Esophagus squamous epithelium (tissue), 5 donors: ENCODE measurements around the gene PERM1. TPM values are rescaled to one million over a fixed set of nuclear protein-coding genes. Genes with fewer than 3 reads are reported as not detected.

Experiments
- DNase-seq: peaks from one replicate; lab custom pipeline; 2025; lab: John Stamatoyannopoulos, UW
- H3K27ac ChIP-seq, 4 donors: fragments of 200-600 bp; sonication (generic); one replicate each; pipeline ENCODE4 v1.5.1; 2016 to 2019; ENCODE audit warnings: mild to moderate bottlenecking in 1 of 4
- H3K27me3 ChIP-seq, 4 donors: fragments of 200-600 bp; sonication (generic); 1 replicate in 3 of 4; 2 replicates in 1 of 4; pipeline versions ENCODE4 v1.5.1 to v1.6.0; 2017 to 2021; ENCODE audit warnings: antibody characterized with exemption in 1 of 4
- H3K36me3 ChIP-seq, 3 donors: fragments of 200-600 bp; sonication (generic); one replicate each; pipeline ENCODE4 v1.5.1; 2016 to 2019
- H3K4me1 ChIP-seq, 3 donors: fragments of 200-600 bp; sonication (generic); one replicate each; pipeline ENCODE4 v1.5.1; 2017 to 2019
- H3K4me3 ChIP-seq, 4 donors: fragments of 200-600 bp; sonication (generic); 1 replicate in 3 of 4; 2 replicates in 1 of 4; pipeline ENCODE4 v1.5.1; 2016 to 2019; ENCODE audit warnings: mild to moderate bottlenecking in 2 of 4, moderate library complexity in 1 of 4
- H3K9me3 ChIP-seq, 3 donors: fragments of 200-600 bp; sonication (generic); one replicate each; pipeline ENCODE4 v1.5.1; 2016 to 2019
- CTCF ChIP-seq, 6 experiments: fragments of 450-650 bp in 4 of 6; fragments of 200-600 bp in 2 of 6; sonication (generic) in 2 of 6; IDR thresholded peaks; one replicate each; pipeline ENCODE4 v1.5.1; 2016 to 2019; ENCODE audit warnings: antibody characterized with exemption in 6 of 6, mild to moderate bottlenecking in 4 of 6, moderate library complexity in 4 of 6
- POLR2A ChIP-seq, 4 donors: fragments of 450-650 bp; IDR thresholded peaks; one replicate each; pipeline ENCODE4 v1.6.1; 2017; ENCODE audit warnings: antibody characterized with exemption in 4 of 4, mild to moderate bottlenecking in 4 of 4, moderate library complexity in 3 of 4
- WGBS, 2 donors: methylation state at CpG; one replicate each; pipeline ENCODE4 v1.1.5; 2018; 5-methylcytosine and 5-hydroxymethylcytosine counted together
- intact Hi-C: fragments of 100-400 bp; cut with DNase I; formaldehyde crosslinking; loops from one replicate; pipeline ENCODE4 v1.15.0; 2022
- total RNA-seq, 4 donors: library from RNA; depleted of rRNA; stranded (reverse); fragments of >200 nt; gene quantifications; one replicate each; pipeline ENCODE4 v1.1.0, GENCODE V29; 2016
- donor health status: DM: yes; HTN: yes; CAD: no.

PERM1 gene
- total RNA-seq, 4 donors from 2014 or later: not detected

- Histone ChIP-seq H3K27ac (no peak overlapping the region), H3K36me3 (peaks cover 0 to 4% (median 0%) of the 10 kb centered on the region in 3 donors), H3K27me3 (peaks cover 27 to 93% (median 40%) of the 10 kb centered on the region in 4 donors), H3K9me3 (no peaks in the 10 kb centered on the region), H3K4me3 (no peak overlapping the region), H3K4me1 (peaks cover 40 to 70% (median 44%) of the 10 kb centered on the region in 3 donors)
- no peak for DNase-seq
- no peak for TF ChIP-seq CTCF (IDR thresholded peaks at IDR 0.05)
- 53 to 75% methylated on average over 3 to 5 of the region's 30 CpGs for WGBS, 2 donors
- intact Hi-C loops: no loop called here
These were observed 43.0 kb downstream of the PERM1 start for GRCh38 chr1:938711-939489.

- Histone ChIP-seq H3K4me1 (peaks cover 40 to 69% (median 43%) of the 10 kb centered on the region in 3 donors), H3K9me3 (no peaks in the 10 kb centered on the region), H3K27ac (no peak overlapping the region), H3K36me3 (no peaks in the 10 kb centered on the region), H3K4me3 (no peak overlapping the region), H3K27me3 (peaks cover 27 to 92% (median 41%) of the 10 kb centered on the region in 4 donors)
- TF ChIP-seq POLR2A (IDR thresholded peaks at IDR 0.05): no peak
- peak in 5 of 6 experiments; percentile 28 to 75 (median 58) for TF ChIP-seq CTCF (IDR thresholded peaks at IDR 0.05)
- 60 to 70% methylated on average over 1 to 10 of the region's 15 CpGs for WGBS, 2 donors
- DNase-seq: no peak
- intact Hi-C loops: no loop called here
These were observed 43.7 kb downstream of the PERM1 start for GRCh38 chr1:938088-938683.

- H3K27me3 ChIP-seq: peaks cover 22 to 92% (median 37%) of the 10 kb centered on the region in 4 donors
- 71 to 100% methylated on average over 2 to 7 of the region's 16 CpGs for WGBS, 2 donors
- no peak for DNase-seq
- TF ChIP-seq POLR2A (IDR thresholded peaks at IDR 0.05) (no peak), CTCF (IDR thresholded peaks at IDR 0.05) (no peak)
- no peaks in the 10 kb centered on the region for H3K36me3 ChIP-seq
- H3K4me3 ChIP-seq: no peak overlapping the region
- intact Hi-C loops: no loop called here
- no peaks in the 10 kb centered on the region for H3K9me3 ChIP-seq
- no peak overlapping the region for H3K27ac ChIP-seq
- peaks cover 34 to 69% (median 36%) of the 10 kb centered on the region in 3 donors for H3K4me1 ChIP-seq
These were observed 44.4 kb downstream of the PERM1 start for GRCh38 chr1:937521-937920.

GRCh38 chr1:936348-937264 is 45.3 kb downstream of the PERM1 start:
- H3K27me3 ChIP-seq: peaks cover 13 to 92% (median 36%) of the 10 kb centered on the region in 4 donors
- 53% methylated on average over 9 of the region's 45 CpGs; no CpG with 5 or more reads in 1 of the 2 donors for WGBS, 2 donors
- no peak for DNase-seq

More at GRCh38 chr1:936348-937264, 45.3 kb downstream of the PERM1 start:
- Histone ChIP-seq H3K4me3 (no peak overlapping the region), H3K36me3 (no peaks in the 10 kb centered on the region), H3K9me3 (no peaks in the 10 kb centered on the region), H3K27ac (no peak overlapping the region), H3K4me1 (peaks cover 27 to 69% (median 29%) of the 10 kb centered on the region in 3 donors)
- TF ChIP-seq POLR2A (IDR thresholded peaks at IDR 0.05): no peak
- no peak for TF ChIP-seq CTCF (IDR thresholded peaks at IDR 0.05)
- intact Hi-C loops: no loop called here
